Cardiac fibroblast (primary cell): ENCODE measurements around the gene ASIP.
"Not testable (repeated sequence)": the region's sequence is repeated elsewhere in the genome, so short reads cannot be mapped to it uniquely, and the experiment has no call there.

ENCODE experiments used
- DNase-seq, 2 donors: peaks; one replicate each; pipeline versions ENCODE4 v3.0.0 to v3.0.0-alpha.2; 2010; ENCODE audit warnings: low read depth in 2 of 2
- H3K4me3 ChIP-seq, 2 donors: replicated peaks in 1 of 2; 1 replicate in 1 of 2; 2 replicates in 1 of 2; pipeline ENCODE4 v1.5.1; 2011; ENCODE audit warnings: low read depth in 2 of 2, low read length in 2 of 2, mild to moderate bottlenecking in 2 of 2, moderate library complexity in 1 of 2
- TF ChIP-seq, protein P1 (sequence below): IDR thresholded peaks from one replicate; pipeline ENCODE4 v1.5.1; 2011; ENCODE audit warnings: low read depth, mild to moderate bottlenecking, low read length, inconsistent platforms

ASIP gene

DNA sequence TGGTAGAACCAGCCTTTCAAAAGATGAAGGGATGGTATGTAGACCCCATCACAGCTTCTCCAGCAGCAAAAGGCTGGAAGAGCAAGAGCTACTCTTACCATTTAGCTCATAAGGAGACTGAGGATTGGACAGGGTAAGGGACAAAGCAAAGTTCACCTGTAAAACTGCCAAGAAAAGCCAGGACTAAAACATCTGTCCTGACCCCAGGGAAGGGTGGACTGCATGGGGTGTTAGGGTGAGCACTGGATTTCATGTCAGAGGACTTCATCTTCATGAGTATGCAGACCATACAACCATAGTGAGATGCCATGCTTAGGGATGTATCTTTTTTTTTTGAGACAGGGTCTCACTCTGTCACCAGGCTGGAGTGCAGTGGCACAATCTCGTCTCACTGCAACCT, 42.6 kb downstream of the ASIP start:
- H3K4me3 ChIP-seq, result no peak overlapping the region
- no peak for DNase-seq
- TF ChIP-seq, protein P1, sequence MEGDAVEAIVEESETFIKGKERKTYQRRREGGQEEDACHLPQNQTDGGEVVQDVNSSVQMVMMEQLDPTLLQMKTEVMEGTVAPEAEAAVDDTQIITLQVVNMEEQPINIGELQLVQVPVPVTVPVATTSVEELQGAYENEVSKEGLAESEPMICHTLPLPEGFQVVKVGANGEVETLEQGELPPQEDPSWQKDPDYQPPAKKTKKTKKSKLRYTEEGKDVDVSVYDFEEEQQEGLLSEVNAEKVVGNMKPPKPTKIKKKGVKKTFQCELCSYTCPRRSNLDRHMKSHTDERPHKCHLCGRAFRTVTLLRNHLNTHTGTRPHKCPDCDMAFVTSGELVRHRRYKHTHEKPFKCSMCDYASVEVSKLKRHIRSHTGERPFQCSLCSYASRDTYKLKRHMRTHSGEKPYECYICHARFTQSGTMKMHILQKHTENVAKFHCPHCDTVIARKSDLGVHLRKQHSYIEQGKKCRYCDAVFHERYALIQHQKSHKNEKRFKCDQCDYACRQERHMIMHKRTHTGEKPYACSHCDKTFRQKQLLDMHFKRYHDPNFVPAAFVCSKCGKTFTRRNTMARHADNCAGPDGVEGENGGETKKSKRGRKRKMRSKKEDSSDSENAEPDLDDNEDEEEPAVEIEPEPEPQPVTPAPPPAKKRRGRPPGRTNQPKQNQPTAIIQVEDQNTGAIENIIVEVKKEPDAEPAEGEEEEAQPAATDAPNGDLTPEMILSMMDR, result no peak

DNA sequence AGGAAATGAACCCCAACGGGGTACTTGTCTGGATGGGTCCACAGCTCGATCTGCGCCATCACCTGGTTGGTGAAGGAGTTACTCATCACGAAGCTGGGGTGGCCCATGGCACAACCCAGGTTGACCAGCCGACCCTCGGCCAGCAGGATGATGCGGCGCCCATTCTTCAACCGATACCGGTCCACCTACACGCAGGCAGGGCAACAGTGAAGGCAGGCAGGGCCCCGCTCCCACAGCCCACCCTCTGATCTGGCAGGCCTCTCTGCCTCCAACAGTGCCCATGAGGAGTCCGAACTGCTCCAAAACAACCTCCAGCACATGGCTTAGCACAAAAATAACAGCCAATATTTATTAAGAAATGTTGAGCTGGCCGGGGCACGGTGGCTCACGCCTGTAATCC, 44.2 kb downstream of the ASIP start:
- no peak for DNase-seq
- H3K4me3 ChIP-seq, result no peak overlapping the region
- TF ChIP-seq, protein P1, result no peak

DNA sequence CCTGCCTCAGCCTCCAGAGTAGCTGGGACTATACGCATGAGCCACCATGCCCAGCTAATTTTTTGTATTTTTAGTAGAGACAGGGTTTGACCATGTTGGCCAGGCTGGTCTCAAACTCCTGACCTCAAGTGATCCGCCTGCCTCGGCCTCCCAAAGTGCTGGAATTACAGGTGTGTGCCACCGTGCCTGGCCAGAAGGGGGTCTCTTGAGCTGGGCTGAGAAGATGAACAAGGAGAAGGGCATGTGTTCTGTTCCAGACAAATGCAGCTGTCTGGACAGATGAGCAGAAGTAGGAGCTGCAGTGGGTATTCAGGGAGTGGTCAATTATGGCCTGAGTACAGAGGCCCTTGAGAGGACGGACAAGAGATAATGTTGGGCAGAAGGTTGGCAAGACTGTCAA, 46.3 kb downstream of the ASIP start:
- not testable (repeated sequence) for DNase-seq, H3K4me3 ChIP-seq

DNA sequence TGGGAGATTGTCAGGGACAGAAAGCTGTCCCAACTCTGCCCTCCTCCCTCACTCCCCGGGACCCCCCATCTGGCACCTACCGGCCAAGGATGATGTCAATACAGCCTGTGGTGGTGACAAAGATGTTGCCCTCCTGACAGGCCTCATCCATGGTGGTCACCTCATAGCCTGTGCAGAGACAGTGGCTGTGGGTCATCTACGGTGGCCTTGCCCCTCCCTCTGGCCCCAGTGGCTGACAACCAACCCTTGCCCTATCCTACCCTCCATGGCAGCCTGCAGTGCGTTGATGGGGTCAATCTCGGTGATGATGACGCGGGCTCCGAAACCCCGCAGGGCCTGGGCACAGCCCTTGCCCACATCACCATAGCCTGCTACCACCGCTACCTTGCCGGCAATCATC, 49.2 kb downstream of the ASIP start:
- TF ChIP-seq, protein P1, result no peak
- H3K4me3 ChIP-seq, result no peak overlapping the region
- no peak for DNase-seq

DNA sequence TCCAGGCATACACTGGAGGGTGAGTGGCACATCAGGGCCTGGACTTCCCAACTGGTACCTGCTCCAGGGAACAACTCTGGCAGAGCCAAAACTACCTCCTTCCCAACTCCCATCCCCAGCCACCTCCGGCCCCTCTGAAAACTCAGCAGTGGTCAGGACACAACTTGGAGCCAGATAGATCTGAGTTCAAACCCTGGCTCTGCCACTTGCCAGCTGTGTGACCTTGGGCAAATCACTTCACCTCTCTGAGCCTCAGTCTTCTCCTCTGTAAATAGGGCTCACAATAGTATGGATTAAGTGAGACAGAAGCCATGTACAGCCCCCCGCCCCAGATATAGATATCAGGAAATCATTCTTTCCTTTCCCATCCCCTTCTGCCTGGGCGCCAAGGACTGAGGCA, 51.3 kb downstream of the ASIP start:
- H3K4me3 ChIP-seq, result no peak overlapping the region
- TF ChIP-seq, protein P1, result no peak
- DNase-seq, result no peak

DNA sequence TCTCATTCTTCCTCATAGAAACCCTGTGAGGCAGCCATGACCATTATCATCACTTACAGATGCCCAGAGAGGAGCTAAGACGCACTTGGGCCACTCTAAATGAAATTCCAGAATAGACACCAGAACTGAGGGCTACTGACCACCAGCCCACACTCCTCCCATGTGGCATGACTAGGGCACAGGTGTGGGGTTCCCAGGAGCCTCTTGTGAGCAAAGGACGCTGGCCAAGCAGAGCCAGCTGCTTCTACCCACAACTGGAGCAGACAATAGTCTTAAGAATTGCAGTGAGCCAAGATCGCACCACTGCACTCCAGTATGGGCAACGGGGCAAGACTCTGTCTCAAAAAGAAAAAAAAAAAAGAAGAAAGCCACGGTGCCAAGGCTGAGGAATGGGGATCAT, 51.9 kb downstream of the ASIP start:
- H3K4me3 ChIP-seq, result no peak overlapping the region
- TF ChIP-seq, protein P1, result no peak
- no peak for DNase-seq

DNA sequence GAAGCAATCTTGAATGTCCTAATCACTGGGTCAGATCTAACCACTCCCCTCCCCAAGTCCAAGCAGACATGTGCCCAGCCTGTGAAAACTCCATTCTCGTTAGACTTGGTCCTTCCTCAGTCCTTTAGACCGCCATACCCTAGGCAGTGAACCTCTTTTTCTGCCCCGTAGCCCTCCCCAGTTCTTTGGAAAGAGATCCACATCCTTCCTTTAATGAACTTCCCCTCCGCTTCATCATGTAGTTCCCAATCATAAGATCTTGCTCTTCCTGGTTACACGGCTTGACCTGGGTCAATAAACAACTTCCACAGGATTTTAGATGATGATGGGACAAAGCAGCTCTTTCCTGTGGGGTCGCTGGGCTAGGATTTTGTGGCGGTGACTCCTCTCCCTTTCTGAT, 52.4 kb downstream of the ASIP start:
- TF ChIP-seq, protein P1, result no peak
- no peak overlapping the region for H3K4me3 ChIP-seq
- no peak for DNase-seq
